HepG2 (cell line): ENCODE results near the gene RAB35. TPM values are rescaled to one million over a fixed set of nuclear protein-coding genes. Genes with fewer than 3 reads are reported as not detected.

Source experiments
- ATAC-seq: fragments of 200-7000 bp; cut with Tn5 transposase; 3 replicates; pipeline ENCODE4 v1.9.1; 2020; ENCODE audit warnings: mild to moderate bottlenecking, moderate library complexity
- BruUV-seq: library from RNA; stranded (reverse); fragments of 400-500 nt; replicated peaks from 2 replicates; lab custom pipeline; 2021; lab: Mats Ljungman, UMichigan
- CTCF ChIA-PET: fragments of 300-600 bp; formaldehyde crosslinking; extraction: SDS; loops from one replicate; lab custom pipeline; 2021; ENCODE audit warnings: low total read pairs, inconsistent platforms, low intra/inter-chr PET ratio; lab: Yijun Ruan, JAX
- POLR2A ChIA-PET: fragments of 350-600 bp; sonication (Branson Sonifier 250); formaldehyde crosslinking; loops from one replicate; lab custom pipeline; 2020; ENCODE audit warnings: antibody characterized with exemption, inconsistent platforms; lab: Yijun Ruan, JAX
- DNase-seq: peaks from one replicate; pipeline ENCODE4 v3.0.0-alpha.2; 2015; ENCODE audit warnings: low spot score
- FAIRE-seq: peaks from 3 replicates; lab custom pipeline; 2011; peaks lifted over from hg19 to GRCh38; lab: Jason Lieb, UNC
- H2AFZ ChIP-seq: one replicate; pipeline ENCODE4 v1.6.1; 2011; ENCODE audit warnings: low read length, inconsistent platforms
- H3K27ac ChIP-seq: fragments of 300-600 bp; 3 replicates; pipeline ENCODE4 v1.8.0; 2011; ENCODE audit warnings: mixed run types, mild to moderate bottlenecking, mixed read lengths, low read length, inconsistent platforms; ENCODE audit not compliant: insufficient read depth; ENCODE audit errors: extremely low read length
- H3K27me3 ChIP-seq, 2 experiments: fragments of 200-600 bp in 1 of 2; 2 replicates in 1 of 2; 3 replicates in 1 of 2; pipeline versions ENCODE4 v1.6.0 to v1.8.0; 2011; ENCODE audit warnings: low read length in 2 of 2, mild to moderate bottlenecking in 2 of 2, moderate library complexity in 2 of 2, inconsistent platforms in 1 of 2; ENCODE audit not compliant: insufficient read depth in 2 of 2, control insufficient read depth in 1 of 2
- H3K36me3 ChIP-seq, 2 experiments: fragments of 200-600 bp in 1 of 2; replicated peaks in 1 of 2; 2 replicates in 1 of 2; 3 replicates in 1 of 2; pipeline versions ENCODE4 v1.5.1 to v1.8.0; 2011; ENCODE audit warnings: low read length in 2 of 2, inconsistent platforms in 1 of 2; ENCODE audit not compliant: insufficient read depth in 2 of 2, control insufficient read depth in 1 of 2
- H3K4me1 ChIP-seq: 2 replicates; pipeline ENCODE4 v1.5.1; 2012; ENCODE audit warnings: low read length, inconsistent platforms; ENCODE audit not compliant: insufficient read depth
- H3K4me2 ChIP-seq: 2 replicates; pipeline ENCODE4 v1.6.0; 2011; ENCODE audit warnings: low read depth, low read length, inconsistent platforms
- H3K4me3 ChIP-seq, 3 experiments: fragments of 200-600 bp in 1 of 3; sonication (generic), shearing (Covaris generic) in 1 of 3; replicated peaks in 1 of 3; 2 replicates each; pipeline ENCODE4 v1.5.1; 2011 to 2016; ENCODE audit warnings: low read length in 3 of 3, inconsistent platforms in 2 of 3, low read depth in 2 of 3, mild to moderate bottlenecking in 2 of 3, control low read depth in 1 of 3, mixed read lengths in 1 of 3; ENCODE audit not compliant: insufficient read depth in 1 of 3
- H3K79me2 ChIP-seq: one replicate; pipeline ENCODE4 v1.6.1; 2011; ENCODE audit warnings: low read length, inconsistent platforms; ENCODE audit not compliant: insufficient read depth
- H3K9ac ChIP-seq: 2 replicates; pipeline ENCODE4 v1.6.0; 2011; ENCODE audit warnings: mild to moderate bottlenecking, low read depth, low read length, inconsistent platforms; ENCODE audit not compliant: insufficient read depth
- H3K9me3 ChIP-seq: 2 replicates; pipeline ENCODE4 v1.5.1; 2012; ENCODE audit warnings: mild to moderate bottlenecking, low read length
- H4K20me1 ChIP-seq: 2 replicates; pipeline ENCODE4 v1.6.0; 2011; ENCODE audit warnings: inconsistent platforms, mild to moderate bottlenecking, low read length, moderate library complexity; ENCODE audit not compliant: insufficient read depth
- HNRNPL ChIP-seq: fragments of 200-400 bp; formaldehyde crosslinking; IDR thresholded peaks from 2 replicates; pipeline ENCODE4 v1.6.1; 2017; ENCODE audit warnings: mild to moderate bottlenecking, low read depth, low read length
- ISL2 ChIP-seq: sonication (generic); formaldehyde crosslinking; IDR thresholded peaks from 2 replicates; pipeline ENCODE4 v1.5.0; 2020; ENCODE audit warnings: missing genetic modification reagents
- MED8 ChIP-seq: sonication (generic); formaldehyde crosslinking; IDR thresholded peaks from 2 replicates; pipeline ENCODE4 v1.8.1; 2023; ENCODE audit warnings: mild to moderate bottlenecking, missing genetic modification reagents; ENCODE audit not compliant: insufficient replicate concordance
- RBM22 ChIP-seq: fragments of 200-400 bp; formaldehyde crosslinking; optimal IDR thresholded peaks from 2 replicates; pipeline ENCODE3; 2017; ENCODE audit warnings: mild to moderate bottlenecking, low read length, moderate library complexity
- THYN1 ChIP-seq: sonication (generic); formaldehyde crosslinking; IDR thresholded peaks from 2 replicates; pipeline ENCODE4 v1.8.1; 2023; ENCODE audit warnings: low read depth, mild to moderate bottlenecking, moderate library complexity, missing genetic modification reagents, borderline replicate concordance
- ZNF552 ChIP-seq: sonication (generic); formaldehyde crosslinking; IDR thresholded peaks from 2 replicates; pipeline ENCODE4 v1.9.0; 2022; ENCODE audit warnings: missing genetic modification reagents, mild to moderate bottlenecking, borderline replicate concordance
- ZNF567 ChIP-seq: sonication (generic); formaldehyde crosslinking; IDR thresholded peaks from 2 replicates; pipeline ENCODE4 v1.8.1; 2023; ENCODE audit warnings: mild to moderate bottlenecking, missing genetic modification reagents, borderline replicate concordance
- WGBS: methylation state at CpG from one replicate; pipeline ENCODE4 v1.1.6; 2017; ENCODE audit warnings: low lambda C conversion rate; 5-methylcytosine and 5-hydroxymethylcytosine counted together
- in situ Hi-C: cut with HindIII; loops from 2 replicates; pipeline ENCODE4 v1.10.0; 2017; ENCODE audit warnings: low pct_unique_long_range_greater_than_20kb; ENCODE audit not compliant: extremely low pct_ligation_motif_present
- intact Hi-C: fragments of 100-400 bp; cut with micrococcal nuclease; formaldehyde crosslinking; loops from one replicate; pipeline ENCODE4 v1.10.0; 2022; ENCODE audit not compliant: unreplicated experiment
- polyA plus RNA-seq, 8 experiments: library from polyadenylated mRNA; depleted of rRNA in 3 of 8; stranded (reverse) in 7 of 8; unstranded in 1 of 8; fragments of >200 nt; fragmentation: Illumina TruSeq in 4 of 8; extraction: Trizol in 4 of 8; gene quantifications; 2 replicates each; pipeline versions ENCODE4 v1.2.1 to v1.2.3, GENCODE V29; 2011 to 2016; ENCODE audit warnings: low read depth in 4 of 8, missing spikeins in 1 of 8, mixed read lengths in 1 of 8; ENCODE audit not compliant: insufficient read depth in 1 of 8
- total RNA-seq, 5 experiments: library from RNA; depleted of rRNA; stranded (reverse); fragments of >200 nt; fragmentation: Illumina TruSeq; extraction: Trizol; gene quantifications; 2 replicates each; pipeline ENCODE4 v1.2.3, GENCODE V29; 2016; ENCODE audit warnings: low read depth in 1 of 5
- TF ChIP-seq, protein P1 (sequence below): sonication (generic); formaldehyde crosslinking; IDR thresholded peaks from 2 replicates; pipeline ENCODE4 v1.4.0; 2020; ENCODE audit warnings: missing genetic modification reagents
- TF ChIP-seq, protein P2 (sequence below): sonication (generic); formaldehyde crosslinking; IDR thresholded peaks from 2 replicates; pipeline ENCODE4 v1.8.0; 2022; ENCODE audit warnings: mild to moderate bottlenecking, missing genetic modification reagents
- TF ChIP-seq, protein P3 (sequence below): IDR thresholded peaks from 2 replicates; pipeline ENCODE4 v1.6.1; 2016; ENCODE audit warnings: missing genetic modification reagents, missing compliant biosample characterization
- TF ChIP-seq, protein P4 (sequence below): sonication (generic); formaldehyde crosslinking; IDR thresholded peaks from 2 replicates; pipeline ENCODE4 v1.8.0; 2023; ENCODE audit warnings: mild to moderate bottlenecking, missing genetic modification reagents
- TF ChIP-seq, protein P5 (sequence below): sonication (generic); formaldehyde crosslinking; IDR thresholded peaks from 2 replicates; pipeline ENCODE4 v1.9.0; 2021; ENCODE audit warnings: missing genetic modification reagents, mild to moderate bottlenecking, borderline replicate concordance

RAB35 gene
- total and polyA plus RNA-seq, 2 of the 13 experiments (the other 11 are each of a cell fraction or from before 2014, with no cell fraction given) = 25.2 to 29.1 TPM

DNA sequence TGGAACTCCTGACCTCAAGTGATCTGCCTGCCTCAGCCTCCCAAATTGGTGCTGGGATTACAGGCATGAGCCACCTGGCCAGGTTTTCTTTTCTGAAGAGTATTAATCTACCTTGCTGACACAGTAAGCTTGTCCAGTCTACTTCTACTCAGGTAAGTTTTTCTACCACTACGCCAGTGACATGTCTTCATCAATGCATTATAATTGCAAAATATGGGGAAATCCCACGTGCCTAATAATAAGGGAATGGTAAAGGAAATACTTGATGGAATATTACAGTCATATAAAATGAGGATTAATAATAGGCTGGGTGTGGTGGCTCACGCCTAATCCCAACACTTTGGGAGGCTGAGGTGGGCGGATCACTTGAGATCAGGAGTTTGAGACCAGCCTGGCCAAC lies 62.3 kb downstream of the RAB35 start:
- H3K4me2 ChIP-seq = no peak overlapping the region
- ATAC-seq (no peak), FAIRE-seq (no peak), DNase-seq (no peak)
- ChIA-PET POLR2A (no interaction called here), CTCF (no interaction called here)
- no peaks in the 10 kb centered on the region for H3K27me3 ChIP-seq
- BruUV-seq = no TSS peak
- intact Hi-C loops = no loop called here
- in situ Hi-C loops = no loop called here
- 100% methylated on average over 4 of the region's 4 CpGs for WGBS
- no peaks in the 10 kb centered on the region for H3K9me3 ChIP-seq
- H4K20me1 ChIP-seq = no peaks in the 10 kb centered on the region
- H3K9ac ChIP-seq = no peak overlapping the region
- H3K4me3 ChIP-seq = no peak overlapping the region
- peaks cover 25% of the 10 kb centered on the region for H3K4me1 ChIP-seq
- H3K79me2 ChIP-seq = no peaks in the 10 kb centered on the region
- H2AFZ ChIP-seq = no peak overlapping the region
- TF ChIP-seq RBM22 = no peak
- TF ChIP-seq, protein P1, sequence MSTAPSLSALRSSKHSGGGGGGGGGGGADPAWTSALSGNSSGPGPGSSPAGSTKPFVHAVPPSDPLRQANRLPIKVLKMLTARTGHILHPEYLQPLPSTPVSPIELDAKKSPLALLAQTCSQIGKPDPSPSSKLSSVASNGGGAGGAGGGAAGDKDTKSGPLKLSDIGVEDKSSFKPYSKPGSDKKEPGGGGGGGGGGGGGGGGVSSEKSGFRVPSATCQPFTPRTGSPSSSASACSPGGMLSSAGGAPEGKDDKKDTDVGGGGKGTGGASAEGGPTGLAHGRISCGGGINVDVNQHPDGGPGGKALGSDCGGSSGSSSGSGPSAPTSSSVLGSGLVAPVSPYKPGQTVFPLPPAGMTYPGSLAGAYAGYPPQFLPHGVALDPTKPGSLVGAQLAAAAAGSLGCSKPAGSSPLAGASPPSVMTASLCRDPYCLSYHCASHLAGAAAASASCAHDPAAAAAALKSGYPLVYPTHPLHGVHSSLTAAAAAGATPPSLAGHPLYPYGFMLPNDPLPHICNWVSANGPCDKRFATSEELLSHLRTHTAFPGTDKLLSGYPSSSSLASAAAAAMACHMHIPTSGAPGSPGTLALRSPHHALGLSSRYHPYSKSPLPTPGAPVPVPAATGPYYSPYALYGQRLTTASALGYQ (CRISPR knock-in tag) = no peak
- TF ChIP-seq, protein P2, sequence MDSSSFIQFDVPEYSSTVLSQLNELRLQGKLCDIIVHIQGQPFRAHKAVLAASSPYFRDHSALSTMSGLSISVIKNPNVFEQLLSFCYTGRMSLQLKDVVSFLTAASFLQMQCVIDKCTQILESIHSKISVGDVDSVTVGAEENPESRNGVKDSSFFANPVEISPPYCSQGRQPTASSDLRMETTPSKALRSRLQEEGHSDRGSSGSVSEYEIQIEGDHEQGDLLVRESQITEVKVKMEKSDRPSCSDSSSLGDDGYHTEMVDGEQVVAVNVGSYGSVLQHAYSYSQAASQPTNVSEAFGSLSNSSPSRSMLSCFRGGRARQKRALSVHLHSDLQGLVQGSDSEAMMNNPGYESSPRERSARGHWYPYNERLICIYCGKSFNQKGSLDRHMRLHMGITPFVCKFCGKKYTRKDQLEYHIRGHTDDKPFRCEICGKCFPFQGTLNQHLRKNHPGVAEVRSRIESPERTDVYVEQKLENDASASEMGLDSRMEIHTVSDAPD (CRISPR knock-in tag) = no peak
- TF ChIP-seq, protein P3, sequence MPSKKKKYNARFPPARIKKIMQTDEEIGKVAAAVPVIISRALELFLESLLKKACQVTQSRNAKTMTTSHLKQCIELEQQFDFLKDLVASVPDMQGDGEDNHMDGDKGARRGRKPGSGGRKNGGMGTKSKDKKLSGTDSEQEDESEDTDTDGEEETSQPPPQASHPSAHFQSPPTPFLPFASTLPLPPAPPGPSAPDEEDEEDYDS = no peak
- no peak for TF ChIP-seq THYN1
- no peak for TF ChIP-seq ZNF567 (CRISPR knock-in tag)
- TF ChIP-seq, protein P4, sequence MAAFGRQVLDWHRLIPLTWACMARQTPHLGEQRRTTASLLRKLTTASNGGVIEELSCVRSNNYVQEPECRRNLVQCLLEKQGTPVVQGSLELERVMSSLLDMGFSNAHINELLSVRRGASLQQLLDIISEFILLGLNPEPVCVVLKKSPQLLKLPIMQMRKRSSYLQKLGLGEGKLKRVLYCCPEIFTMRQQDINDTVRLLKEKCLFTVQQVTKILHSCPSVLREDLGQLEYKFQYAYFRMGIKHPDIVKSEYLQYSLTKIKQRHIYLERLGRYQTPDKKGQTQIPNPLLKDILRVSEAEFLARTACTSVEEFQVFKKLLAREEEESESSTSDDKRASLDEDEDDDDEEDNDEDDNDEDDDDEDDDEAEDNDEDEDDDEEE (CRISPR knock-in tag) = no peak
- TF ChIP-seq MED8 (CRISPR knock-in tag) = no peak
- TF ChIP-seq ISL2 (CRISPR knock-in tag) = no peak
- TF ChIP-seq, protein P5, sequence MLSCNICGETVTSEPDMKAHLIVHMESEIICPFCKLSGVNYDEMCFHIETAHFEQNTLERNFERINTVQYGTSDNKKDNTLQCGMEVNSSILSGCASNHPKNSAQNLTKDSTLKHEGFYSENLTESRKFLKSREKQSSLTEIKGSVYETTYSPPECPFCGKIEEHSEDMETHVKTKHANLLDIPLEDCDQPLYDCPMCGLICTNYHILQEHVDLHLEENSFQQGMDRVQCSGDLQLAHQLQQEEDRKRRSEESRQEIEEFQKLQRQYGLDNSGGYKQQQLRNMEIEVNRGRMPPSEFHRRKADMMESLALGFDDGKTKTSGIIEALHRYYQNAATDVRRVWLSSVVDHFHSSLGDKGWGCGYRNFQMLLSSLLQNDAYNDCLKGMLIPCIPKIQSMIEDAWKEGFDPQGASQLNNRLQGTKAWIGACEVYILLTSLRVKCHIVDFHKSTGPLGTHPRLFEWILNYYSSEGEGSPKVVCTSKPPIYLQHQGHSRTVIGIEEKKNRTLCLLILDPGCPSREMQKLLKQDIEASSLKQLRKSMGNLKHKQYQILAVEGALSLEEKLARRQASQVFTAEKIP (CRISPR knock-in tag) = no peak
- no peak for TF ChIP-seq ZNF552
- TF ChIP-seq HNRNPL = no peak
- H3K36me3 ChIP-seq = no peaks in the 10 kb centered on the region
- no peak overlapping the region for H3K27ac ChIP-seq
